Adrenal gland (tissue), 5 donors: ENCODE measurements around the gene MANSC4.

ENCODE experiments used
- POLR2A ChIP-seq, 2 donors: fragments of 450-650 bp; IDR thresholded peaks; one replicate each; pipeline ENCODE4 v1.6.1; 2017; ENCODE audit warnings: antibody characterized with exemption in 2 of 2, mild to moderate bottlenecking in 2 of 2, moderate library complexity in 1 of 2
- TF ChIP-seq, protein P1 (sequence below), 6 experiments: fragments of 450-650 bp in 4 of 6; fragments of 200-600 bp in 2 of 6; sonication (generic) in 1 of 6; IDR thresholded peaks; 1 replicate in 5 of 6; 2 replicates in 1 of 6; pipeline versions ENCODE4 v1.5.1 to v1.8.0; 2016 to 2021; ENCODE audit warnings: antibody characterized with exemption in 6 of 6, mild to moderate bottlenecking in 2 of 6, moderate library complexity in 1 of 6
- donor health status: DM: no; HTN: no; CAD: no.

DNA sequence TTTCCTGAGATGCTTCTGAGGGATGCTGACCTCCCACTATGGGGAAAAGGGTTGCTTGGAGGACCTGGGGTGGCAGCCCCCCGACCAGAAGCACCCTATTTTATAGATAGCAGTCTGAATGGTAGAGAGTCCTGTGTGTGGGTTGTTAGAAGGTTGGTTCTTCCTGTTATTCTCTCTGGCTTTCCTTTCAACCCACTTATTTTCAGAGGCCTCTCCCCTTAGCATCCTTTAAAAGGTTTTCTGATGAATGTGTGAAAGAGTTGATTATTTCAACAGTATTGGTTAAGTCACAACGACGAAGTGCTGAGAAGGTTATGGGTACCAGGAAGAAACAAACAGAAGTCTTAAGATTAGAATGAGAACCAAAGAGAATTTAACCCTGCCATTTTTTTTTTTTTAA is 20.8 kb upstream of the MANSC4 start:
- TF ChIP-seq, protein P1, sequence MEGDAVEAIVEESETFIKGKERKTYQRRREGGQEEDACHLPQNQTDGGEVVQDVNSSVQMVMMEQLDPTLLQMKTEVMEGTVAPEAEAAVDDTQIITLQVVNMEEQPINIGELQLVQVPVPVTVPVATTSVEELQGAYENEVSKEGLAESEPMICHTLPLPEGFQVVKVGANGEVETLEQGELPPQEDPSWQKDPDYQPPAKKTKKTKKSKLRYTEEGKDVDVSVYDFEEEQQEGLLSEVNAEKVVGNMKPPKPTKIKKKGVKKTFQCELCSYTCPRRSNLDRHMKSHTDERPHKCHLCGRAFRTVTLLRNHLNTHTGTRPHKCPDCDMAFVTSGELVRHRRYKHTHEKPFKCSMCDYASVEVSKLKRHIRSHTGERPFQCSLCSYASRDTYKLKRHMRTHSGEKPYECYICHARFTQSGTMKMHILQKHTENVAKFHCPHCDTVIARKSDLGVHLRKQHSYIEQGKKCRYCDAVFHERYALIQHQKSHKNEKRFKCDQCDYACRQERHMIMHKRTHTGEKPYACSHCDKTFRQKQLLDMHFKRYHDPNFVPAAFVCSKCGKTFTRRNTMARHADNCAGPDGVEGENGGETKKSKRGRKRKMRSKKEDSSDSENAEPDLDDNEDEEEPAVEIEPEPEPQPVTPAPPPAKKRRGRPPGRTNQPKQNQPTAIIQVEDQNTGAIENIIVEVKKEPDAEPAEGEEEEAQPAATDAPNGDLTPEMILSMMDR (IDR thresholded peaks at IDR 0.05): no peak
- no peak for TF ChIP-seq POLR2A (IDR thresholded peaks at IDR 0.05)
